A549 (cell line): ENCODE data around the gene ATF7IP.

ENCODE experiments used
- BHLHE40 ChIP-seq: IDR thresholded peaks from 2 replicates; pipeline ENCODE4 v1.6.1; 2012; ENCODE audit warnings: low read depth, low read length, inconsistent platforms
- TF ChIP-seq, protein P1 (sequence below): IDR thresholded peaks from 2 replicates; pipeline ENCODE4 v1.6.1; 2012

DNA sequence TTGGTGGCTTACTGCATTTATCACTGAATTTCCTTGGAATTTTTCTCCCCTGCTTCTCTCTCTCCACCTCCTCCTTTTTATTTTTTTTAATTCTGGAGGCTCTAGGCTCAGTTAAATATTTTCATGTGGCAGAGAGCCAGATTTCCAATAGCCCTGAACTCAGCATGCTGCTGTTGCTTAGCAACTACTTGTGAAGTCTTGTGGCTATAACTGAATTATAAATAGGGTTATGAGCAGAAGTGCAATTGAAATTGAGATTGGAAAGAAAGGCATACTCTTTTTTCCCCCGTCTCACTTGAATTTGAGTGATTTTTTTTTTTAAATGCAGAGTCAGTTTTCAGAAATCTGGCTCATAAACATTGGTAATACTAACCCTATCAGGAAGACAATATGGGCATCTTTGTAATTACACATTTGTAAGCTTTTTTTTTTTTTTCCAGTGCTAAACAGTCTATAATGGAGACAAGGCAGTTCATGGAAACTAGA is 38.3 kb downstream of the ATF7IP start:
- TF ChIP-seq, protein P1, sequence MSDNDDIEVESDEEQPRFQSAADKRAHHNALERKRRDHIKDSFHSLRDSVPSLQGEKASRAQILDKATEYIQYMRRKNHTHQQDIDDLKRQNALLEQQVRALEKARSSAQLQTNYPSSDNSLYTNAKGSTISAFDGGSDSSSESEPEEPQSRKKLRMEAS: no peak
- no peak for TF ChIP-seq BHLHE40
